Peyer's patch (tissue), 4 donors: ENCODE measurements around the gene RIC1. TPM values are rescaled to one million over a fixed set of nuclear protein-coding genes. Genes with fewer than 3 reads are reported as not detected.
"Not testable (repeated sequence)": the region's sequence is repeated elsewhere in the genome, so short reads cannot be mapped to it uniquely, and the experiment has no call there.

Experiments
- DNase-seq, 3 donors: peaks; one replicate each; pipeline ENCODE4 v3.0.0-alpha.2; 2017 to 2019
- H3K27ac ChIP-seq, 4 donors: fragments of 200-600 bp; sonication (generic); one replicate each; pipeline ENCODE4 v1.5.1; 2016 to 2019
- H3K27me3 ChIP-seq, 2 donors: fragments of 200-600 bp; sonication (generic); one replicate each; pipeline ENCODE4 v1.5.1; 2019
- H3K36me3 ChIP-seq, 3 donors: fragments of 200-600 bp; sonication (generic); one replicate each; pipeline ENCODE4 v1.5.1; 2016 to 2019
- H3K4me1 ChIP-seq, 4 donors: fragments of 200-600 bp; sonication (generic); one replicate each; pipeline ENCODE4 v1.5.1; 2016 to 2019
- H3K4me3 ChIP-seq, 4 donors: fragments of 200-600 bp; sonication (generic); 1 replicate in 3 of 4; 2 replicates in 1 of 4; pipeline ENCODE4 v1.5.1; 2016 to 2019; ENCODE audit warnings: mild to moderate bottlenecking in 1 of 4
- H3K9me3 ChIP-seq, 4 donors: fragments of 200-600 bp; sonication (generic); one replicate each; pipeline ENCODE4 v1.5.1; 2016 to 2019; ENCODE audit warnings: mild to moderate bottlenecking in 1 of 4
- CTCF ChIP-seq, 6 experiments: fragments of 450-650 bp in 4 of 6; fragments of 200-600 bp in 2 of 6; sonication (generic) in 1 of 6; IDR thresholded peaks; one replicate each; pipeline ENCODE4 v1.5.1; 2017 to 2019; ENCODE audit warnings: antibody characterized with exemption in 6 of 6, mild to moderate bottlenecking in 3 of 6, moderate library complexity in 1 of 6
- POLR2A ChIP-seq, 2 donors: fragments of 450-650 bp; IDR thresholded peaks; one replicate each; pipeline ENCODE4 v1.5.1; 2017; ENCODE audit warnings: antibody characterized with exemption in 2 of 2, mild to moderate bottlenecking in 2 of 2, moderate library complexity in 2 of 2
- total RNA-seq, 4 donors: library from RNA; depleted of rRNA; stranded (reverse); fragments of >200 nt; gene quantifications; one replicate each; pipeline ENCODE4 v1.1.0, GENCODE V29; 2016

The RIC1 gene
- total RNA-seq, 4 donors from 2014 or later, result 31.1 to 49.6 (median 39.2) TPM

DNA sequence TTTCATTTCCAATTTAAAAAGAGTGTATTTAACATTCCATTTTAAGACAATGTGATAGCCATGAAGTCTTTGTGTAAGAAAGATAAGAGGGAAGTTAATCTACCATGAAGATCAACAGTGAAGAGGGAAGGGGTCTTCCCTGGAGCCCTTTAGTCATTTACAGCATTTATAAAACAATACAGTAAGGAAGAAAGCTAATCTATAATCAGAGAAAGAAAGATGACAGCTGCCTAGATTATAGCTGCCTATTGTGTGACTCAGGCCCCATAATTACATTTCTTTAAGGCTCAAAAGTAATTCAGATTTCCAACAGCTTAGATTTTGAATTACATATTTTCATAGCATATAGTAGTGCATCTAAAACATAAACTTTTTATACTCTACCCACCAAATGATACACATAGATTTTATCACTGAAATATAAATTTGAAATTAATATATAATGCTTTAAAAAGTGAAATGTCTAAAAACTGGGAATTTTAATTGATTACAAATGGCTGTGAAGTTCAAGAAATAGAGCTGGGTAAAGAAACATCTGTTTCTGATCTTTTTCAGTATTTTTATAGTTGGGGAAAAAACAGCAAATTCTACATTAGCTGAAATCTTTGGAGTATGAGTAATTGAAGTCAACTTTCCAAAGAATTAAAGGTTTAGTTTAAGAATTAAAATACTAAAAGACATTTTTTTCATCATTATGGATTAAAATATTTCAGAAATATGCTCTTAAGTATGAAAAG lies 89.6 kb downstream of the RIC1 start:
- no peaks in the 10 kb centered on the region for H3K4me1 ChIP-seq
- TF ChIP-seq CTCF (IDR thresholded peaks at IDR 0.05) (no peak), POLR2A (IDR thresholded peaks at IDR 0.05) (no peak)
- no peak overlapping the region for H3K4me3 ChIP-seq
- no peak for DNase-seq
- H3K36me3 ChIP-seq, result peaks cover 0 to 35% (median 0%) of the 10 kb centered on the region in 3 donors
- no peaks in the 10 kb centered on the region for H3K9me3 ChIP-seq
- no peak overlapping the region for H3K27ac ChIP-seq
- no peaks in the 10 kb centered on the region for H3K27me3 ChIP-seq

- Histone ChIP-seq H3K9me3 (no peaks in the 10 kb centered on the region), H3K27me3 (no peaks in the 10 kb centered on the region), H3K27ac (no peak overlapping the region), H3K4me1 (no peaks in the 10 kb centered on the region), H3K36me3 (peaks cover 0 to 35% (median 0%) of the 10 kb centered on the region in 3 donors), H3K4me3 (no peak overlapping the region)
- no peak for DNase-seq
- TF ChIP-seq CTCF (IDR thresholded peaks at IDR 0.05) (no peak), POLR2A (IDR thresholded peaks at IDR 0.05) (no peak)
These were observed 90.4 kb downstream of the RIC1 start for GRCh38 chr9:5719100-5719926.

GRCh38 chr9:5720151-5720550 lies 91.2 kb downstream of the RIC1 start:
- DNase-seq, result no peak
- no peak overlapping the region for H3K4me3 ChIP-seq
- H3K27ac ChIP-seq, result no peak overlapping the region
- H3K9me3 ChIP-seq, result no peaks in the 10 kb centered on the region
- peaks cover 0 to 35% (median 0%) of the 10 kb centered on the region in 3 donors for H3K36me3 ChIP-seq
- H3K27me3 ChIP-seq, result no peaks in the 10 kb centered on the region
- H3K4me1 ChIP-seq, result no peaks in the 10 kb centered on the region
- no peak for TF ChIP-seq POLR2A (IDR thresholded peaks at IDR 0.05)
- no peak for TF ChIP-seq CTCF (IDR thresholded peaks at IDR 0.05)

DNA sequence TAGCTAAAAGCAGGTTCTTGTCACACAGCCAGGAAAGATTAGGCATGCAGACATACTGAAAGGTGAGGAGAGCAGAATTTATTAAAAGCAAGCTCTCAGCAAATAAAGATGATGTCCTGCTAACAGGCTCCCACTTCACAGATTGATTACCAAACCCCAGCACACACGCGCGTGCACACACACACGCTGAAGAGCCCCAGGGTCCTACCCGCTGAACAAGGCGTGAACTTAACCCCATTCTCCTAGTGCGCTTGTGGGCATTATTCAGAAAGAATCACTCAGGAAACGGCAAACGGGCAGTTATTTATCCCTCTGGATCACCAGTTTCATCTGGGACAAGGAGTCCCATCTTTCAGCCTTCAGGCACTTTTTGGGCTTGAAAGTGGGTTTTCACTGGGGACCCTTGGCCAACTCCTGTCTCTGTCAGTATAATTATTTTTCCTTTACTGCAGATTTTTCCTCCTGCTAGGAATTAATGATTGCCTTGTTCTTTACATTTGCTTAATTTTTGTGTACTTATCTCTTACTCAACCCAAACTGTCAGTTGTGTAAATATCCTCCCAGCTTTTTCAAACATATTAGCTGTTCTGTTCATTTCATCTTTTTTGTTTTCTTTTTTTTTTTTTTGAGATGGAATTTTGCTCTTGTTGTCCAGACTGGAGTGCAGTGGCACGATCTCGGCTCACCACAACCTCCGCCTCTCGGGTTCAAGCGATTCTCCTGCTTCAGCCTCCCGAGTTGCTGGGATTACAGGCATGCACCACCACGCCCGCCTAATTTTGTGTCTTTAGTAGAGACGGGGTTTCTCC lies 92.6 kb downstream of the RIC1 start:
- Histone ChIP-seq H3K9me3 (no peaks in the 10 kb centered on the region), H3K4me3 (no peak overlapping the region), H3K27ac (no peak overlapping the region), H3K36me3 (peaks cover 0 to 27% (median 0%) of the 10 kb centered on the region in 3 donors), H3K27me3 (no peaks in the 10 kb centered on the region), H3K4me1 (no peaks in the 10 kb centered on the region)
- TF ChIP-seq POLR2A (IDR thresholded peaks at IDR 0.05), result no peak
- no peak for DNase-seq

- H3K4me1 ChIP-seq, H3K9me3 ChIP-seq, DNase-seq, H3K27me3 ChIP-seq, H3K4me3 ChIP-seq, H3K27ac ChIP-seq: not testable (repeated sequence)
- H3K36me3 ChIP-seq, result peaks cover 0 to 27% (median 0%) of the 10 kb centered on the region in 3 donors
These were observed 93.8 kb downstream of the RIC1 start for GRCh38 chr9:5722679-5723078.

DNA sequence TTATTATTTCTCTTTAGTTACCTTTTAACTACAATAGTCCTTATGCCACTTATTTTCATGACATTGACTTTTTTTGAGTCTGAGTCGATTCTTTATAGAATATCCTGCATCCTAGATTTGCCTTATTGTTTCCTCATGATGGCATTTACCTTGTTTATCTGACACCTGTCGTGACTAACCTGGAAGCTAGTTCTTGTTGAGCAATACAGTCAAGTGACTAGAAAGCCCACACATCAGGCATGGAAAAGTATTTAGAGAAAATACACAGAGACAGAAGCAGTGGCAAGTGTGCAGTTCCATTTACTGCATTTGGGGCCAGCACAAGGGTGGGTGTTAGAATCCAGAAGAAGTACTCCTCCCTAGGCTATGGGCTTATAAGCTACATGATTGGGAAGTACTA lies 106.2 kb downstream of the RIC1 start:
- Histone ChIP-seq H3K27ac (no peak overlapping the region), H3K4me1 (no peaks in the 10 kb centered on the region), H3K4me3 (no peak overlapping the region), H3K9me3 (no peaks in the 10 kb centered on the region), H3K27me3 (no peaks in the 10 kb centered on the region), H3K36me3 (peaks cover 0 to 43% (median 0%) of the 10 kb centered on the region in 3 donors)
- TF ChIP-seq CTCF (IDR thresholded peaks at IDR 0.05) (no peak), POLR2A (IDR thresholded peaks at IDR 0.05) (no peak)
- no peak for DNase-seq
